Tibial artery (tissue), 4 donors: ENCODE measurements around the gene ANTKMT.

Experiments
- DNase-seq, 2 donors: peaks; one replicate each; pipeline ENCODE4 v3.0.0-alpha.2; 2019
- H3K27ac ChIP-seq, 2 donors: fragments of 200-600 bp; sonication (generic) in 1 of 2; 1 replicate in 1 of 2; 2 replicates in 1 of 2; pipeline ENCODE4 v1.5.1; 2018 to 2019; ENCODE audit warnings: mild to moderate bottlenecking in 1 of 2
- H3K27me3 ChIP-seq, 2 donors: fragments of 200-600 bp; sonication (generic) in 1 of 2; one replicate each; pipeline versions ENCODE4 v1.5.1 to v1.6.0; 2016 to 2019
- H3K36me3 ChIP-seq, 3 donors: fragments of 200-600 bp; sonication (generic) in 2 of 3; one replicate each; pipeline ENCODE4 v1.5.1; 2016 to 2019; ENCODE audit warnings: mild to moderate bottlenecking in 2 of 3
- H3K4me1 ChIP-seq, 4 donors: fragments of 200-600 bp; sonication (generic) in 2 of 4; 1 replicate in 3 of 4; 2 replicates in 1 of 4; pipeline ENCODE4 v1.5.1; 2016 to 2019
- H3K4me3 ChIP-seq, 2 donors: fragments of 200-600 bp; sonication (generic) in 1 of 2; 1 replicate in 1 of 2; 2 replicates in 1 of 2; pipeline ENCODE4 v1.5.1; 2018 to 2019; ENCODE audit warnings: mild to moderate bottlenecking in 2 of 2
- H3K9me3 ChIP-seq, 3 donors: fragments of 200-600 bp; sonication (generic) in 1 of 3; one replicate each; pipeline ENCODE4 v1.5.1; 2016 to 2019
- CTCF ChIP-seq, 2 experiments: fragments of 200-600 bp in 1 of 2; fragments of 450-650 bp in 1 of 2; IDR thresholded peaks; one replicate each; pipeline ENCODE4 v1.5.1; 2017 to 2019; ENCODE audit warnings: antibody characterized with exemption in 2 of 2, mild to moderate bottlenecking in 1 of 2, moderate library complexity in 1 of 2
- intact Hi-C: fragments of 100-400 bp; cut with DNase I; formaldehyde crosslinking; loops from one replicate; pipeline ENCODE4 v1.15.0; 2023; ENCODE audit warnings: low total_unique reads

The ANTKMT gene

GRCh38 chr16:706189-707061, 14.5 kb upstream of the ANTKMT start:
- no peaks in the 10 kb centered on the region for H3K36me3 ChIP-seq
- H3K27me3 ChIP-seq: peaks cover 0 to 98% of the 10 kb centered on the region in 2 donors
- peaks cover 0 to 37% (median 19%) of the 10 kb centered on the region in 4 donors for H3K4me1 ChIP-seq
- H3K4me3 ChIP-seq: no peak overlapping the region
- H3K27ac ChIP-seq: no peak overlapping the region
- DNase-seq: no peak
- intact Hi-C loops: no loop called here
- H3K9me3 ChIP-seq: no peaks in the 10 kb centered on the region
- no peak for TF ChIP-seq CTCF (IDR thresholded peaks at IDR 0.05)

GRCh38 chr16:707062-707538, 13.8 kb upstream of the ANTKMT start:
- H3K27me3 ChIP-seq: peaks cover 0 to 98% of the 10 kb centered on the region in 2 donors
- no peaks in the 10 kb centered on the region for H3K36me3 ChIP-seq
- DNase-seq: no peak
- H3K9me3 ChIP-seq: no peaks in the 10 kb centered on the region
- intact Hi-C loops: no loop called here
- no peak for TF ChIP-seq CTCF (IDR thresholded peaks at IDR 0.05)
- H3K4me3 ChIP-seq: no peak overlapping the region
- peaks cover 0 to 39% (median 20%) of the 10 kb centered on the region in 4 donors for H3K4me1 ChIP-seq
- no peak overlapping the region for H3K27ac ChIP-seq

GRCh38 chr16:708019-708418, 12.9 kb upstream of the ANTKMT start:
- H3K27ac ChIP-seq: no peak overlapping the region
- H3K4me1 ChIP-seq: peaks cover 0 to 39% (median 20%) of the 10 kb centered on the region in 4 donors
- TF ChIP-seq CTCF (IDR thresholded peaks at IDR 0.05): no peak
- intact Hi-C loops: no loop called here
- H3K36me3 ChIP-seq: no peaks in the 10 kb centered on the region
- H3K27me3 ChIP-seq: peaks cover 0 to 92% of the 10 kb centered on the region in 2 donors
- DNase-seq: no peak
- H3K4me3 ChIP-seq: no peak overlapping the region
- no peaks in the 10 kb centered on the region for H3K9me3 ChIP-seq

GRCh38 chr16:708959-709358, 12.0 kb upstream of the ANTKMT start:
- Histone ChIP-seq H3K4me3 (no peak overlapping the region), H3K27ac (no peak overlapping the region), H3K27me3 (peaks cover 0 to 82% of the 10 kb centered on the region in 2 donors), H3K4me1 (peaks cover 0 to 39% (median 20%) of the 10 kb centered on the region in 4 donors), H3K9me3 (no peaks in the 10 kb centered on the region), H3K36me3 (no peaks in the 10 kb centered on the region)
- intact Hi-C loops: no loop called here
- no peak for TF ChIP-seq CTCF (IDR thresholded peaks at IDR 0.05)
- no peak for DNase-seq

- no peak for TF ChIP-seq CTCF (IDR thresholded peaks at IDR 0.05)
- DNase-seq: no peak
- peaks cover 0 to 78% of the 10 kb centered on the region in 2 donors for H3K27me3 ChIP-seq
- H3K36me3 ChIP-seq: no peaks in the 10 kb centered on the region
- no peak overlapping the region for H3K4me3 ChIP-seq
- H3K4me1 ChIP-seq: peaks cover 0 to 43% (median 25%) of the 10 kb centered on the region in 4 donors
- intact Hi-C loops: loop anchor here (5.0 kb wide), 1 partner anchor 347 kb away; no protein-coding TSS in a partner anchor
- no peak overlapping the region for H3K27ac ChIP-seq
- H3K9me3 ChIP-seq: no peaks in the 10 kb centered on the region
Measured at GRCh38 chr16:709566-710499, 11.1 kb upstream of the ANTKMT start.
